ENCODE measurements around the gene ACACA.

ACACA gene

GRCh38 chr17:37065486-37066321 is 340.9 kb downstream of the ACACA start:
- no peak for DNase-seq

- no peak for DNase-seq
These were observed 341.7 kb downstream of the ACACA start for GRCh38 chr17:37064956-37065355.

- no peak for DNase-seq
These were observed 342.4 kb downstream of the ACACA start for GRCh38 chr17:37064206-37064605.

- DNase-seq = no peak
These were observed 344.6 kb downstream of the ACACA start for GRCh38 chr17:37062021-37062420.

GRCh38 chr17:37060928-37061327 is 345.7 kb downstream of the ACACA start:
- no peak for DNase-seq

- no peak for DNase-seq
These were observed 346.5 kb downstream of the ACACA start for GRCh38 chr17:37060094-37060493.

- no peak for DNase-seq
These were observed 347.1 kb downstream of the ACACA start for GRCh38 chr17:37059493-37059892.

- DNase-seq = no peak
These were observed 350.0 kb downstream of the ACACA start for GRCh38 chr17:37056622-37057021.

GRCh38 chr17:37054894-37055293 is 351.7 kb downstream of the ACACA start:
- DNase-seq = no peak

GRCh38 chr17:37052450-37052849 is 354.2 kb downstream of the ACACA start:
- DNase-seq = no peak

GRCh38 chr17:37051833-37052232 is 354.8 kb downstream of the ACACA start:
- no peak for DNase-seq

GRCh38 chr17:37051381-37051780 is 355.3 kb downstream of the ACACA start:
- DNase-seq = no peak

GRCh38 chr17:37050920-37051319 is 355.7 kb downstream of the ACACA start:
- DNase-seq = no peak

GRCh38 chr17:37048811-37049210 is 357.8 kb downstream of the ACACA start:
- no peak for DNase-seq

GRCh38 chr17:37047631-37048104 is 359.0 kb downstream of the ACACA start:
- DNase-seq = peak in 12 of 14 donors; percentile 20 to 67 (median 54)

- no peak for DNase-seq
These were observed 361.2 kb downstream of the ACACA start for GRCh38 chr17:37045351-37045922.

GRCh38 chr17:37043201-37043600 is 363.4 kb downstream of the ACACA start:
- no peak for DNase-seq

- DNase-seq = no peak
These were observed 364.7 kb downstream of the ACACA start for GRCh38 chr17:37041932-37042331.

GRCh38 chr17:37039269-37039668 is 367.4 kb downstream of the ACACA start:
- DNase-seq = no peak

- DNase-seq = no peak
These were observed 369.0 kb downstream of the ACACA start for GRCh38 chr17:37037590-37038155.
